ENCODE measurements around the gene SLC9A3. TPM values are rescaled to one million over a fixed set of nuclear protein-coding genes. Genes with fewer than 3 reads are reported as not detected.

The SLC9A3 gene
- total RNA-seq, 1 experiment from 2014 or later = 0.85 TPM

- Mint-ChIP-seq H3K36me3 (ENCODE audit: insufficient read depth in 1 of 3, low read depth in 3 of 3) (no peaks in the 10 kb centered on the region; a peak in 1 of 7 replicates), H3K4me3 (peak overlapping the region; percentile 7 to 63; a peak in 2 of 5 replicates), H3K9me3 (no peaks in the 10 kb centered on the region; a peak in 2 of 5 replicates), H3K27ac (no peak overlapping the region), H3K27me3 (ENCODE audit: low read depth) (peaks cover 67% of the 10 kb centered on the region), H3K4me1 (peaks cover 9 to 21% of the 10 kb centered on the region in 2 experiments)
- Histone ChIP-seq H3K23ac (ENCODE audit: insufficient read length, low read depth, low read length) (no peak overlapping the region), H2AK5ac (ENCODE audit: insufficient read length, low read length) (no peak overlapping the region), H3K27ac (ENCODE audit: insufficient read length, low read depth, low read length) (no peak overlapping the region), H4K8ac (replicated peaks; ENCODE audit: insufficient read length, low read depth, low read length) (no peak overlapping the region), H2BK120ac (ENCODE audit: low read depth, low read length, poor library complexity, severe bottlenecking) (no peak overlapping the region), H3K23me2 (ENCODE audit: insufficient read length, low read depth, low read length, poor library complexity, severe bottlenecking) (no peaks in the 10 kb centered on the region), H3T11ph (ENCODE audit: low read length) (no peak overlapping the region), H4K5ac (ENCODE audit: insufficient read length, low read depth, low read length) (no peak overlapping the region), H3K27me3 (ENCODE audit: insufficient read depth, low read length) (peaks cover 39% of the 10 kb centered on the region; the same call in 1 of the 2 replicates), H2AFZ (ENCODE audit: low read length) (no peak overlapping the region), H3K4me1 (ENCODE audit: insufficient read depth, low read length) (no peaks in the 10 kb centered on the region; the same call in 1 of the 2 replicates), H3K4ac (ENCODE audit: low read depth, low read length) (no peak overlapping the region), H3K9ac (ENCODE audit: extremely low read depth, insufficient read length, low read length) (no peak overlapping the region), H4K91ac (ENCODE audit: insufficient read length, low read depth, low read length) (no peak overlapping the region), H3K79me1 (ENCODE audit: insufficient read depth, low read depth, low read length, poor library complexity, severe bottlenecking) (no peaks in the 10 kb centered on the region), H3K79me2 (ENCODE audit: insufficient read depth, low read length) (no peaks in the 10 kb centered on the region), H2BK5ac (ENCODE audit: insufficient read length, low read length) (no peak overlapping the region), H3K18ac (ENCODE audit: insufficient read length, low read depth, low read length) (no peak overlapping the region), H3K4me2 (ENCODE audit: insufficient read depth, insufficient read length, low read length) (no peak overlapping the region), H4K20me1 (ENCODE audit: control insufficient read depth, insufficient read depth, insufficient read length) (no peaks in the 10 kb centered on the region), H2BK15ac (ENCODE audit: low read depth, low read length) (no peak overlapping the region), H3K14ac (ENCODE audit: insufficient read depth, low read length) (no peak overlapping the region), H3K56ac (ENCODE audit: insufficient read length, low read depth, low read length) (no peak overlapping the region), H3K9me3 (ENCODE audit: control insufficient read depth, low read depth, low read length) (no peaks in the 10 kb centered on the region), H2BK20ac (ENCODE audit: low read depth, low read length, poor library complexity, severe bottlenecking) (no peak overlapping the region), H2BK12ac (ENCODE audit: insufficient read length, low read depth, low read length) (no peak overlapping the region)
- no CpG with 5 or more reads among the region's 38 CpGs for WGBS (ENCODE audit: extremely low coverage, insufficient read length, low lambda C conversion rate)
- TF ChIP-seq CTCF (conservative IDR thresholded peaks at IDR 0.05) = no peak
- DNase-seq = no peak
Observed at GRCh38 chr5:494667-495255, 29.5 kb downstream of the SLC9A3 start.

Data from H9 (cell line).